ENCODE measurements around the gene SLC2A11. TPM values are rescaled to one million over a fixed set of nuclear protein-coding genes. Genes with fewer than 3 reads are reported as not detected.

SLC2A11 gene
- total and polyA plus RNA-seq, 4 donors: 3.4 to 9.0 (median 4.3) TPM

DNA sequence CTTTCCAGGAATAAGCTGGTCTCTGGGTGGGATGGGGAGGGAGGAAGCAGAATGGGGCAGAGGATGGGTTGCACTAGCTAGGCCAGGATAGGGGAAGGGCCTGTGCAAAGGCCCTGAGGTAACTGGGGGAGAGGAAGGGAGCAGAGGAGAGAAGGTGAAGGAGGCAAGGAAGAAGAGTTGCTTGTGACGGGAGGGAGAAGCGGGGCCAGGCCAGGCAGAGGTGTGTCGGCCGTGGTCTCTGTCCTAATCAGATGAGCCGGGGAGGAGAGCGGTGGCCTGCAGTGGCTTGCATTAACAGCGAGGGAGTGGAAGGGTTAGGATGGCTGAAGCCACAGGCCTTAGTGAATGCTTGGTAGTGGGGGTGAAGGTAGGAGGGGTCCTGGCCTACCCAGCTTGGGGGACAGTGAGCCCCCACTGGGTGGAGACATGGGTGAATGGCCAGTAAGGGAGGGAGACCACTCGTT, 12.9 kb upstream of the SLC2A11 start:
- no peak overlapping the region for H3K9ac ChIP-seq (ENCODE audit: low read depth in 1 of 2, low read length in 2 of 2)
- 80% methylated on average over 8 of the region's 8 CpGs for WGBS

DNA sequence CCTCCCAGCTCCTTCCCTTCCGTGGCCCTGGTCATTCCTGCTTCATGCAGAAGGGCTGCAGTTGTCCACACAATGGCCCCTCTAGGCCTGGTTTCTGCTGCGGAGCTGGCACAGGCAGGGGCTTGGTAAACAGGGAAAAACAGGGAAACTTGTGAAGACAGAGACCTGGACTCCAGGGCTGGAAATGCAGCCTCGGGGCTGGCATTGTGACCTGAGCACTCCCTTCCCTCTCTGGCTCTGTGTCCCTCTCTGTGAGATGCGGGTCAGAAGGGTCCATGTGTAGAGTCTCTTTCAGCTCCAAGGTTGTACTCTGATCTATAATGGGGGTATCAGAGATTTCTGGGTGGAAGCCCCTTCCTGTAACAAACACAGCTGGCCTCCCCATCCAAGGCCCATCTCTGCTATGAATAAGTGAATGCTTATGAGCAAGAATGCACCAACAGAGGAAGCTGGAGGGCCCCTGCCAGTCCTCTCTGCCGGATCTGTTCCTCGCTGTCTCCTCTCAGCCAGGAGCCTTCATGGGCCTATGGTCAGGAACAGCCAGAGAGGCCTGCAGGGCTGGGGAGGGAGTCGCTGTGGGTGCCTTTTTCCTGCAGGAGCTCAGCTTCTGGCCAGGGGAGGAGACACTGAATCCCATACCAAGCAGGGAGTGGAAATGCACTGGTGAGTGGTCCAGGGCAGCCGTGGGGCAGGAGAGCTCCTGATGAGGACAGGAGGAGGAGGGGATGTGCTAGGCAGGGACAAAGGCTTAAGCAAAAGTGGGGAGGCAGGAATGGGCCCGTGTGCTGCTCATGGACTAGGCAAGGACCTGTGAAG, 12.2 kb upstream of the SLC2A11 start:
- H3K9ac ChIP-seq (ENCODE audit: low read depth in 1 of 2, low read length in 2 of 2): no peak overlapping the region
- no peaks in the 10 kb centered on the region for H3K27me3 ChIP-seq (ENCODE audit: control insufficient read depth in 4 of 4, insufficient read depth in 4 of 4, low read length in 3 of 4)
- no peaks in the 10 kb centered on the region for H3K36me3 ChIP-seq (ENCODE audit: control insufficient read depth in 4 of 4, insufficient read depth in 3 of 4, low read depth in 1 of 4, low read length in 3 of 4)
- H3K9me3 ChIP-seq (ENCODE audit: control insufficient read depth in 4 of 4, low read length in 3 of 4): no peaks in the 10 kb centered on the region
- no peak overlapping the region for H3K4me3 ChIP-seq (ENCODE audit: low read depth in 1 of 3, low read length in 3 of 3)
- WGBS: 87% methylated on average over 9 of the region's 9 CpGs
- no peak for TF ChIP-seq HNF4A (conservative IDR thresholded peaks at IDR 0.05)
- TF ChIP-seq, protein P1, sequence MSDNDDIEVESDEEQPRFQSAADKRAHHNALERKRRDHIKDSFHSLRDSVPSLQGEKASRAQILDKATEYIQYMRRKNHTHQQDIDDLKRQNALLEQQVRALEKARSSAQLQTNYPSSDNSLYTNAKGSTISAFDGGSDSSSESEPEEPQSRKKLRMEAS (IDR thresholded peaks at IDR 0.05): no peak
- TF ChIP-seq SP1 (IDR thresholded peaks at IDR 0.05): no peak
- TF ChIP-seq GABPA (IDR thresholded peaks at IDR 0.05 in 1 of 2, conservative IDR thresholded peaks at IDR 0.05 in 1 of 2): no peak
- no peak for TF ChIP-seq YY1 (IDR thresholded peaks at IDR 0.05)
- TF ChIP-seq RXRA (IDR thresholded peaks at IDR 0.05): no peak
- no peak for TF ChIP-seq CTCF (IDR thresholded peaks at IDR 0.05; ENCODE audit: low read depth, low read length, missing input control)
- no peak for TF ChIP-seq HNF4G (IDR thresholded peaks at IDR 0.05)
- no peak for TF ChIP-seq TAF1 (conservative IDR thresholded peaks at IDR 0.05)
- no peak for TF ChIP-seq EGR1 (IDR thresholded peaks at IDR 0.05; ENCODE audit: low read depth in 2 of 2)
- TF ChIP-seq, protein P2, sequence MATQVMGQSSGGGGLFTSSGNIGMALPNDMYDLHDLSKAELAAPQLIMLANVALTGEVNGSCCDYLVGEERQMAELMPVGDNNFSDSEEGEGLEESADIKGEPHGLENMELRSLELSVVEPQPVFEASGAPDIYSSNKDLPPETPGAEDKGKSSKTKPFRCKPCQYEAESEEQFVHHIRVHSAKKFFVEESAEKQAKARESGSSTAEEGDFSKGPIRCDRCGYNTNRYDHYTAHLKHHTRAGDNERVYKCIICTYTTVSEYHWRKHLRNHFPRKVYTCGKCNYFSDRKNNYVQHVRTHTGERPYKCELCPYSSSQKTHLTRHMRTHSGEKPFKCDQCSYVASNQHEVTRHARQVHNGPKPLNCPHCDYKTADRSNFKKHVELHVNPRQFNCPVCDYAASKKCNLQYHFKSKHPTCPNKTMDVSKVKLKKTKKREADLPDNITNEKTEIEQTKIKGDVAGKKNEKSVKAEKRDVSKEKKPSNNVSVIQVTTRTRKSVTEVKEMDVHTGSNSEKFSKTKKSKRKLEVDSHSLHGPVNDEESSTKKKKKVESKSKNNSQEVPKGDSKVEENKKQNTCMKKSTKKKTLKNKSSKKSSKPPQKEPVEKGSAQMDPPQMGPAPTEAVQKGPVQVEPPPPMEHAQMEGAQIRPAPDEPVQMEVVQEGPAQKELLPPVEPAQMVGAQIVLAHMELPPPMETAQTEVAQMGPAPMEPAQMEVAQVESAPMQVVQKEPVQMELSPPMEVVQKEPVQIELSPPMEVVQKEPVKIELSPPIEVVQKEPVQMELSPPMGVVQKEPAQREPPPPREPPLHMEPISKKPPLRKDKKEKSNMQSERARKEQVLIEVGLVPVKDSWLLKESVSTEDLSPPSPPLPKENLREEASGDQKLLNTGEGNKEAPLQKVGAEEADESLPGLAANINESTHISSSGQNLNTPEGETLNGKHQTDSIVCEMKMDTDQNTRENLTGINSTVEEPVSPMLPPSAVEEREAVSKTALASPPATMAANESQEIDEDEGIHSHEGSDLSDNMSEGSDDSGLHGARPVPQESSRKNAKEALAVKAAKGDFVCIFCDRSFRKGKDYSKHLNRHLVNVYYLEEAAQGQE (IDR thresholded peaks at IDR 0.05): no peak
- no peak for TF ChIP-seq NR2F2 (IDR thresholded peaks at IDR 0.05)
- no peak for TF ChIP-seq FOXA2 (IDR thresholded peaks at IDR 0.05)
- TF ChIP-seq, protein P3, sequence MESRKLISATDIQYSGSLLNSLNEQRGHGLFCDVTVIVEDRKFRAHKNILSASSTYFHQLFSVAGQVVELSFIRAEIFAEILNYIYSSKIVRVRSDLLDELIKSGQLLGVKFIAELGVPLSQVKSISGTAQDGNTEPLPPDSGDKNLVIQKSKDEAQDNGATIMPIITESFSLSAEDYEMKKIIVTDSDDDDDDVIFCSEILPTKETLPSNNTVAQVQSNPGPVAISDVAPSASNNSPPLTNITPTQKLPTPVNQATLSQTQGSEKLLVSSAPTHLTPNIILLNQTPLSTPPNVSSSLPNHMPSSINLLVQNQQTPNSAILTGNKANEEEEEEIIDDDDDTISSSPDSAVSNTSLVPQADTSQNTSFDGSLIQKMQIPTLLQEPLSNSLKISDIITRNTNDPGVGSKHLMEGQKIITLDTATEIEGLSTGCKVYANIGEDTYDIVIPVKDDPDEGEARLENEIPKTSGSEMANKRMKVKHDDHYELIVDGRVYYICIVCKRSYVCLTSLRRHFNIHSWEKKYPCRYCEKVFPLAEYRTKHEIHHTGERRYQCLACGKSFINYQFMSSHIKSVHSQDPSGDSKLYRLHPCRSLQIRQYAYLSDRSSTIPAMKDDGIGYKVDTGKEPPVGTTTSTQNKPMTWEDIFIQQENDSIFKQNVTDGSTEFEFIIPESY (IDR thresholded peaks at IDR 0.05): no peak
- TF ChIP-seq JUND (IDR thresholded peaks at IDR 0.05): no peak
- TF ChIP-seq RAD21 (IDR thresholded peaks at IDR 0.05): no peak
- H3K27ac ChIP-seq (ENCODE audit: low read depth in 1 of 2, low read length in 2 of 2): no peak overlapping the region
- DNase-seq (ENCODE audit: low spot score): no peak
- H3K4me1 ChIP-seq (ENCODE audit: control insufficient read depth in 4 of 4, insufficient read depth in 4 of 4, low read length in 3 of 4): peaks cover 2 to 15% (median 7%) of the 10 kb centered on the region in 4 donors

More for the DNA sequence above, 12.9 kb upstream of the SLC2A11 start:
- no peaks in the 10 kb centered on the region for H3K27me3 ChIP-seq (ENCODE audit: control insufficient read depth in 4 of 4, insufficient read depth in 4 of 4, low read length in 3 of 4)
- no peaks in the 10 kb centered on the region for H3K9me3 ChIP-seq (ENCODE audit: control insufficient read depth in 4 of 4, low read length in 3 of 4)
- no peak for TF ChIP-seq NR2F2 (IDR thresholded peaks at IDR 0.05)
- H3K4me1 ChIP-seq (ENCODE audit: control insufficient read depth in 4 of 4, insufficient read depth in 4 of 4, low read length in 3 of 4): peaks cover 1 to 8% (median 4%) of the 10 kb centered on the region in 4 donors
- no peak overlapping the region for H3K4me3 ChIP-seq (ENCODE audit: low read depth in 1 of 3, low read length in 3 of 3)
- H3K36me3 ChIP-seq (ENCODE audit: control insufficient read depth in 4 of 4, insufficient read depth in 3 of 4, low read depth in 1 of 4, low read length in 3 of 4): no peaks in the 10 kb centered on the region
- DNase-seq (ENCODE audit: low spot score): no peak
- no peak overlapping the region for H3K27ac ChIP-seq (ENCODE audit: low read depth in 1 of 2, low read length in 2 of 2)

All from liver (tissue), 9 donors.